GM12878 (cell line): ENCODE data around the gene KCNJ10. TPM values are rescaled to one million over a fixed set of nuclear protein-coding genes. Genes with fewer than 3 reads are reported as not detected.

ENCODE experiments used
- CBX3 ChIP-seq: fragments of 200-600 bp; sonication (generic); IDR thresholded peaks from 2 replicates; pipeline ENCODE4 v1.6.1; 2016; ENCODE audit warnings: low read depth, borderline replicate concordance
- ESRRA ChIP-seq: IDR thresholded peaks from 2 replicates; pipeline ENCODE4 v1.6.1; 2012; ENCODE audit warnings: mild to moderate bottlenecking, low read length, improper control_type of control experiment
- FOXM1 ChIP-seq: IDR thresholded peaks from 2 replicates; pipeline ENCODE4 v1.6.1; 2012; ENCODE audit warnings: low read depth, mild to moderate bottlenecking, inconsistent platforms, low read length, moderate library complexity
- JUNB ChIP-seq: IDR thresholded peaks from 2 replicates; pipeline ENCODE4 v1.6.1; 2016; ENCODE audit warnings: antibody characterized with exemption, mild to moderate bottlenecking
- polyA plus RNA-seq, 11 experiments: library from polyadenylated mRNA; depleted of rRNA in 4 of 11; unstranded in 6 of 11; stranded (reverse) in 5 of 11; fragments of >200 nt; fragmentation: Nextera tagmentation in 4 of 11; fragmentation: Illumina TruSeq in 1 of 11; extraction: Ambion mirVana in 4 of 11; extraction: Trizol in 1 of 11; gene quantifications; 1 replicate in 1 of 11; 2 replicates in 10 of 11; pipeline versions ENCODE4 v1.2.1 to v1.2.3, GENCODE V29; 2011 to 2016; ENCODE audit warnings: inconsistent platforms in 2 of 11, missing spikeins in 2 of 11, low read depth in 1 of 11
- total RNA-seq, 4 experiments: library from RNA; depleted of rRNA in 3 of 4; stranded (reverse); fragments of >200 nt in 3 of 4; fragmentation: Illumina TruSeq in 1 of 4; extraction: Trizol in 1 of 4; gene quantifications; 2 replicates each; pipeline versions ENCODE4 v1.2.1 to v1.2.3, GENCODE V29; 2013 to 2021
- TF ChIP-seq, protein P1 (sequence below): fragments of 450-650 bp; formaldehyde crosslinking; IDR thresholded peaks from 2 replicates; pipeline ENCODE4 v1.4.0; 2020; ENCODE audit warnings: mild to moderate bottlenecking, moderate library complexity
- TF ChIP-seq, protein P2 (sequence below): fragments of 450-650 bp; conservative IDR thresholded peaks from 2 replicates; pipeline ENCODE4 v1.6.1; 2017; ENCODE audit warnings: mild to moderate bottlenecking, moderate library complexity
- TF ChIP-seq, protein P3 (sequence below): fragments of 150-350 bp; IDR thresholded peaks from 2 replicates; pipeline ENCODE4 v1.6.1; 2016; ENCODE audit warnings: low read depth, low read length
- TF ChIP-seq, protein P4 (sequence below): fragments of 450-650 bp; formaldehyde crosslinking; IDR thresholded peaks from 2 replicates; pipeline ENCODE4 v1.5.0; 2022; ENCODE audit warnings: mild to moderate bottlenecking, missing genetic modification characterization

The KCNJ10 gene
- total and polyA plus RNA-seq, 10 of the 15 experiments (the other 5 are each of a cell fraction or from before 2014, with no cell fraction given) = 0.01 to 0.29 (median 0.09) TPM; not detected in 2

GRCh38 chr1:159965263-159965662 lies 104.7 kb downstream of the KCNJ10 start (continued):
- TF ChIP-seq, protein P1, sequence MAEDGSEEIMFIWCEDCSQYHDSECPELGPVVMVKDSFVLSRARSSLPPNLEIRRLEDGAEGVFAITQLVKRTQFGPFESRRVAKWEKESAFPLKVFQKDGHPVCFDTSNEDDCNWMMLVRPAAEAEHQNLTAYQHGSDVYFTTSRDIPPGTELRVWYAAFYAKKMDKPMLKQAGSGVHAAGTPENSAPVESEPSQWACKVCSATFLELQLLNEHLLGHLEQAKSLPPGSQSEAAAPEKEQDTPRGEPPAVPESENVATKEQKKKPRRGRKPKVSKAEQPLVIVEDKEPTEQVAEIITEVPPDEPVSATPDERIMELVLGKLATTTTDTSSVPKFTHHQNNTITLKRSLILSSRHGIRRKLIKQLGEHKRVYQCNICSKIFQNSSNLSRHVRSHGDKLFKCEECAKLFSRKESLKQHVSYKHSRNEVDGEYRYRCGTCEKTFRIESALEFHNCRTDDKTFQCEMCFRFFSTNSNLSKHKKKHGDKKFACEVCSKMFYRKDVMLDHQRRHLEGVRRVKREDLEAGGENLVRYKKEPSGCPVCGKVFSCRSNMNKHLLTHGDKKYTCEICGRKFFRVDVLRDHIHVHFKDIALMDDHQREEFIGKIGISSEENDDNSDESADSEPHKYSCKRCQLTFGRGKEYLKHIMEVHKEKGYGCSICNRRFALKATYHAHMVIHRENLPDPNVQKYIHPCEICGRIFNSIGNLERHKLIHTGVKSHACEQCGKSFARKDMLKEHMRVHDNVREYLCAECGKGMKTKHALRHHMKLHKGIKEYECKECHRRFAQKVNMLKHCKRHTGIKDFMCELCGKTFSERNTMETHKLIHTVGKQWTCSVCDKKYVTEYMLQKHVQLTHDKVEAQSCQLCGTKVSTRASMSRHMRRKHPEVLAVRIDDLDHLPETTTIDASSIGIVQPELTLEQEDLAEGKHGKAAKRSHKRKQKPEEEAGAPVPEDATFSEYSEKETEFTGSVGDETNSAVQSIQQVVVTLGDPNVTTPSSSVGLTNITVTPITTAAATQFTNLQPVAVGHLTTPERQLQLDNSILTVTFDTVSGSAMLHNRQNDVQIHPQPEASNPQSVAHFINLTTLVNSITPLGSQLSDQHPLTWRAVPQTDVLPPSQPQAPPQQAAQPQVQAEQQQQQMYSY = no peak
- TF ChIP-seq ESRRA (no peak), CBX3 (no peak), JUNB (no peak), FOXM1 (no peak)
- TF ChIP-seq, protein P2, sequence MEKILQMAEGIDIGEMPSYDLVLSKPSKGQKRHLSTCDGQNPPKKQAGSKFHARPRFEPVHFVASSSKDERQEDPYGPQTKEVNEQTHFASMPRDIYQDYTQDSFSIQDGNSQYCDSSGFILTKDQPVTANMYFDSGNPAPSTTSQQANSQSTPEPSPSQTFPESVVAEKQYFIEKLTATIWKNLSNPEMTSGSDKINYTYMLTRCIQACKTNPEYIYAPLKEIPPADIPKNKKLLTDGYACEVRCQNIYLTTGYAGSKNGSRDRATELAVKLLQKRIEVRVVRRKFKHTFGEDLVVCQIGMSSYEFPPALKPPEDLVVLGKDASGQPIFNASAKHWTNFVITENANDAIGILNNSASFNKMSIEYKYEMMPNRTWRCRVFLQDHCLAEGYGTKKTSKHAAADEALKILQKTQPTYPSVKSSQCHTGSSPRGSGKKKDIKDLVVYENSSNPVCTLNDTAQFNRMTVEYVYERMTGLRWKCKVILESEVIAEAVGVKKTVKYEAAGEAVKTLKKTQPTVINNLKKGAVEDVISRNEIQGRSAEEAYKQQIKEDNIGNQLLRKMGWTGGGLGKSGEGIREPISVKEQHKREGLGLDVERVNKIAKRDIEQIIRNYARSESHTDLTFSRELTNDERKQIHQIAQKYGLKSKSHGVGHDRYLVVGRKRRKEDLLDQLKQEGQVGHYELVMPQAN = no peak
- TF ChIP-seq, protein P3, sequence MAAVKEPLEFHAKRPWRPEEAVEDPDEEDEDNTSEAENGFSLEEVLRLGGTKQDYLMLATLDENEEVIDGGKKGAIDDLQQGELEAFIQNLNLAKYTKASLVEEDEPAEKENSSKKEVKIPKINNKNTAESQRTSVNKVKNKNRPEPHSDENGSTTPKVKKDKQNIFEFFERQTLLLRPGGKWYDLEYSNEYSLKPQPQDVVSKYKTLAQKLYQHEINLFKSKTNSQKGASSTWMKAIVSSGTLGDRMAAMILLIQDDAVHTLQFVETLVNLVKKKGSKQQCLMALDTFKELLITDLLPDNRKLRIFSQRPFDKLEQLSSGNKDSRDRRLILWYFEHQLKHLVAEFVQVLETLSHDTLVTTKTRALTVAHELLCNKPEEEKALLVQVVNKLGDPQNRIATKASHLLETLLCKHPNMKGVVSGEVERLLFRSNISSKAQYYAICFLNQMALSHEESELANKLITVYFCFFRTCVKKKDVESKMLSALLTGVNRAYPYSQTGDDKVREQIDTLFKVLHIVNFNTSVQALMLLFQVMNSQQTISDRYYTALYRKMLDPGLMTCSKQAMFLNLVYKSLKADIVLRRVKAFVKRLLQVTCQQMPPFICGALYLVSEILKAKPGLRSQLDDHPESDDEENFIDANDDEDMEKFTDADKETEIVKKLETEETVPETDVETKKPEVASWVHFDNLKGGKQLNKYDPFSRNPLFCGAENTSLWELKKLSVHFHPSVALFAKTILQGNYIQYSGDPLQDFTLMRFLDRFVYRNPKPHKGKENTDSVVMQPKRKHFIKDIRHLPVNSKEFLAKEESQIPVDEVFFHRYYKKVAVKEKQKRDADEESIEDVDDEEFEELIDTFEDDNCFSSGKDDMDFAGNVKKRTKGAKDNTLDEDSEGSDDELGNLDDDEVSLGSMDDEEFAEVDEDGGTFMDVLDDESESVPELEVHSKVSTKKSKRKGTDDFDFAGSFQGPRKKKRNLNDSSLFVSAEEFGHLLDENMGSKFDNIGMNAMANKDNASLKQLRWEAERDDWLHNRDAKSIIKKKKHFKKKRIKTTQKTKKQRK = no peak
- TF ChIP-seq, protein P4, sequence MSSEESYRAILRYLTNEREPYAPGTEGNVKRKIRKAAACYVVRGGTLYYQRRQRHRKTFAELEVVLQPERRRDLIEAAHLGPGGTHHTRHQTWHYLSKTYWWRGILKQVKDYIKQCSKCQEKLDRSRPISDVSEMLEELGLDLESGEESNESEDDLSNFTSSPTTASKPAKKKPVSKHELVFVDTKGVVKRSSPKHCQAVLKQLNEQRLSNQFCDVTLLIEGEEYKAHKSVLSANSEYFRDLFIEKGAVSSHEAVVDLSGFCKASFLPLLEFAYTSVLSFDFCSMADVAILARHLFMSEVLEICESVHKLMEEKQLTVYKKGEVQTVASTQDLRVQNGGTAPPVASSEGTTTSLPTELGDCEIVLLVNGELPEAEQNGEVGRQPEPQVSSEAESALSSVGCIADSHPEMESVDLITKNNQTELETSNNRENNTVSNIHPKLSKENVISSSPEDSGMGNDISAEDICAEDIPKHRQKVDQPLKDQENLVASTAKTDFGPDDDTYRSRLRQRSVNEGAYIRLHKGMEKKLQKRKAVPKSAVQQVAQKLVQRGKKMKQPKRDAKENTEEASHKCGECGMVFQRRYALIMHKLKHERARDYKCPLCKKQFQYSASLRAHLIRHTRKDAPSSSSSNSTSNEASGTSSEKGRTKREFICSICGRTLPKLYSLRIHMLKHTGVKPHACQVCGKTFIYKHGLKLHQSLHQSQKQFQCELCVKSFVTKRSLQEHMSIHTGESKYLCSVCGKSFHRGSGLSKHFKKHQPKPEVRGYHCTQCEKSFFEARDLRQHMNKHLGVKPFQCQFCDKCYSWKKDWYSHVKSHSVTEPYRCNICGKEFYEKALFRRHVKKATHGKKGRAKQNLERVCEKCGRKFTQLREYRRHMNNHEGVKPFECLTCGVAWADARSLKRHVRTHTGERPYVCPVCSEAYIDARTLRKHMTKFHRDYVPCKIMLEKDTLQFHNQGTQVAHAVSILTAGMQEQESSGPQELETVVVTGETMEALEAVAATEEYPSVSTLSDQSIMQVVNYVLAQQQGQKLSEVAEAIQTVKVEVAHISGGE = no peak
